GM13976 (cell line): ENCODE measurements around the gene DPH7.

Experiments used
- DNase-seq: peaks from one replicate; pipeline ENCODE4 v3.0.0; 2012; ENCODE audit warnings: low spot score
- in situ Hi-C: fragments of 300-500 bp; cut with MboI; formaldehyde crosslinking; loops from one replicate; pipeline ENCODE4 v1.12.0; 2022; ENCODE audit warnings: low sequenced_read_pairs, mixed read lengths, inconsistent platforms; ENCODE audit not compliant: unreplicated experiment
- TF ChIP-seq, protein P1 (sequence below): IDR thresholded peaks from 2 replicates; pipeline ENCODE4 v1.5.1; 2012; ENCODE audit warnings: borderline replicate concordance, mild to moderate bottlenecking; ENCODE audit not compliant: insufficient read depth; ENCODE audit errors: extremely low read depth, missing control alignments, control extremely low read depth

DPH7 gene

DNA sequence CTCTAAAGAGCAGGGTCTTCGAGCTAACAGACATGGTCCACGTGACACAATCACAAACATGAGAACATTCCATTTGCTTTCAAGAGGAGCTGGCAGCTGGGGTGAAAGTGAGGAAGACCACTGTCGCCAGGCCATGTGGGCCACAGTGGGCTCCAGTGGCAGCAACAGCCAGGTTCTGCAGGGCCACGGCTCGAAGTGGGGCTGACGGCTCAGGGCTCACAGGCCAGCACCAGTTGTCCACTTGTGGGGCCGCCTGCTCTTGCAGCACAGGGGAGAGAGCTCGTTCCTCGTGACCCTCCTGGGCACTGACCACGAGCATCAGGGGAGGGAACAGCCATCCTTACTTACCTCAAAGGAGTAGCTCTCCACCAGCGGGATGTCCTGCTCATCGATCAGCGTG, 9.6 kb upstream of the DPH7 start:
- in situ Hi-C loops = no loop called here
- no peak for DNase-seq
- TF ChIP-seq, protein P1, sequence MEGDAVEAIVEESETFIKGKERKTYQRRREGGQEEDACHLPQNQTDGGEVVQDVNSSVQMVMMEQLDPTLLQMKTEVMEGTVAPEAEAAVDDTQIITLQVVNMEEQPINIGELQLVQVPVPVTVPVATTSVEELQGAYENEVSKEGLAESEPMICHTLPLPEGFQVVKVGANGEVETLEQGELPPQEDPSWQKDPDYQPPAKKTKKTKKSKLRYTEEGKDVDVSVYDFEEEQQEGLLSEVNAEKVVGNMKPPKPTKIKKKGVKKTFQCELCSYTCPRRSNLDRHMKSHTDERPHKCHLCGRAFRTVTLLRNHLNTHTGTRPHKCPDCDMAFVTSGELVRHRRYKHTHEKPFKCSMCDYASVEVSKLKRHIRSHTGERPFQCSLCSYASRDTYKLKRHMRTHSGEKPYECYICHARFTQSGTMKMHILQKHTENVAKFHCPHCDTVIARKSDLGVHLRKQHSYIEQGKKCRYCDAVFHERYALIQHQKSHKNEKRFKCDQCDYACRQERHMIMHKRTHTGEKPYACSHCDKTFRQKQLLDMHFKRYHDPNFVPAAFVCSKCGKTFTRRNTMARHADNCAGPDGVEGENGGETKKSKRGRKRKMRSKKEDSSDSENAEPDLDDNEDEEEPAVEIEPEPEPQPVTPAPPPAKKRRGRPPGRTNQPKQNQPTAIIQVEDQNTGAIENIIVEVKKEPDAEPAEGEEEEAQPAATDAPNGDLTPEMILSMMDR = no peak

DNA sequence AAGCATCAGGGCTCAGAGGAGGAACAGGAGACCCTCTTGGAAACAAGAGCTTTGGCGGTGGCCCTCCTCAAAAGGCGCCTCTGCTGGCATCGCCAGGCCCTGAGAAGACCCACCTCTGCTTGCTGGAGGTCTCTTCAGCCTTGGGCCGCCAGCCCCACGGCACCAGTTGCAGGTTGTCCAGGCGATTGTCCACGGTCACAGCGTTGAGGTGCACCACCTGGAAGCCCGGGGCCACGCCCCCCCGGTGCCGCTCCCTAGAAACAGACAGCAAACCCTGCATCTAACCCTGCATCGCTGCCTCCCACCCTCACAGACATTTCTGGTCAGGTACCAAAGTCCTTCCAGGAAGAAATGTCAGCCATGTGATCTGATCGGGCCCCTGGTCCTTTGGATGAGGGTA, 8.1 kb upstream of the DPH7 start:
- TF ChIP-seq, protein P1 = no peak
- in situ Hi-C loops = no loop called here
- no peak for DNase-seq

DNA sequence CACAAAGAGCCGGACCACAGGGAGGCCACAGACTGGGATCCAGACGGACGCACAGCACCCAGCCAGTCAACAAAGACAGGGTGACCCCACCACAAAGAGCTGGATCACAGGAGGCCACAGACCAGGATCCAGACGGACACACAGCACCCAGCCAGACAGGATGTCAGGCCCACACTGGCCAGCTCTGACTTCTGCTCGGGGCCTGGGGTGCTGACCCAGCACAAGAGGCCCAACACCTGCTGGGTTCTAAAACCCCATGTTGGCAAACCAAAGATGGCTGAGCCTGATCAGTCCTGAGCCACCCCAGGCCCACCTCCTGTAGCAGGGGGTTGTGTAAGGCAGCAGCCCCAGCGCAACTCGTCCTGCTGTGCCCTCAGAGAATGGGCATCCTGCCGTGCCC, 5.2 kb upstream of the DPH7 start:
- in situ Hi-C loops = no loop called here
- DNase-seq = no peak
- TF ChIP-seq, protein P1 = no peak

DNA sequence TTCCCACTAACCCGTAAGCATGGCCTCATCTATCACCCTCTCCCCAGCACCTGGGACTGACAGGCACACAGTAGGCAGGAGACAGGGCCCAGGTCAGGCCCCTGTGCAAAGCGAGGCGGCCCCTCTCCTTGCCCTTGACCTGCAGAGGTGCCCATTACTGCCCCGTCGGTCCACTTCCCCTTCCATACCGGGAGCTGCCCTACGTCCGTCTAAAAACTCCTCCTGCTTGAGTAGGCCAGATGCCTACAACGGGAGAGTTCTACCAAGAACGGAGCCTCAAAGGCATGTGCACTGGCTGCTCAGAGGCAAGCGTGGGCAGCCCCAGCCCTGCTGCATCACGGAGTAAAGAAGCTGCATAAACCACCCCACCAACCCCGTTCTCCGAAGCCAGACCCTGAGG, 4.6 kb upstream of the DPH7 start:
- no peak for DNase-seq
- in situ Hi-C loops = no loop called here
- TF ChIP-seq, protein P1 = no peak

DNA sequence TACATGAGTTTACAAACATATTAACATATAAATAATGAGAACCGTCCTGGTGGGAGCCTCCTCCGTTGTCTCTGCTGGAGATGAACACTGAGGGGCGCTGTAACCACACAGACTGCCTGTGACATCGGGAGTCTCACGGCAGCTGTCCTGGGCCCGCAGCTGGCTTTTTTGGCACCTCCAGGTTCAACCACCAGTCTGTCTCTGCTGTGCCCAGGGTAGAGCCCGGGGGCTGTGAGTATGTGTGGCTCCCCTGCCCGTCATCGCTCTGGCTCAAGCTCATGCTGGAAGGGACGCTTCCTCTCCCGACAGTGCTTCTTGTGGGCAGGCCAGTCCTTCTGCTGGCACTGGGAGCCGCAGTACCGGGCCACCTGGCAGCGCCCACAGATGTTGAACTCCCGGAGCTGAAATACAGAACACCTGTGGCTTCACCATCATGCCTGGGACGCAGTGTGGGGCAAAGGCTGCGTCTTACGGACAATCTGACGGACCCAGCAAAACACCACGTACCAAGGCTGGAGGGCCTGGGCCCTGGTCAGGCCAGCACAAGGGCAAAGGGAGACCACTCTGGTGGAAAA, 3.6 kb upstream of the DPH7 start:
- no peak for DNase-seq
- in situ Hi-C loops = no loop called here

DNA sequence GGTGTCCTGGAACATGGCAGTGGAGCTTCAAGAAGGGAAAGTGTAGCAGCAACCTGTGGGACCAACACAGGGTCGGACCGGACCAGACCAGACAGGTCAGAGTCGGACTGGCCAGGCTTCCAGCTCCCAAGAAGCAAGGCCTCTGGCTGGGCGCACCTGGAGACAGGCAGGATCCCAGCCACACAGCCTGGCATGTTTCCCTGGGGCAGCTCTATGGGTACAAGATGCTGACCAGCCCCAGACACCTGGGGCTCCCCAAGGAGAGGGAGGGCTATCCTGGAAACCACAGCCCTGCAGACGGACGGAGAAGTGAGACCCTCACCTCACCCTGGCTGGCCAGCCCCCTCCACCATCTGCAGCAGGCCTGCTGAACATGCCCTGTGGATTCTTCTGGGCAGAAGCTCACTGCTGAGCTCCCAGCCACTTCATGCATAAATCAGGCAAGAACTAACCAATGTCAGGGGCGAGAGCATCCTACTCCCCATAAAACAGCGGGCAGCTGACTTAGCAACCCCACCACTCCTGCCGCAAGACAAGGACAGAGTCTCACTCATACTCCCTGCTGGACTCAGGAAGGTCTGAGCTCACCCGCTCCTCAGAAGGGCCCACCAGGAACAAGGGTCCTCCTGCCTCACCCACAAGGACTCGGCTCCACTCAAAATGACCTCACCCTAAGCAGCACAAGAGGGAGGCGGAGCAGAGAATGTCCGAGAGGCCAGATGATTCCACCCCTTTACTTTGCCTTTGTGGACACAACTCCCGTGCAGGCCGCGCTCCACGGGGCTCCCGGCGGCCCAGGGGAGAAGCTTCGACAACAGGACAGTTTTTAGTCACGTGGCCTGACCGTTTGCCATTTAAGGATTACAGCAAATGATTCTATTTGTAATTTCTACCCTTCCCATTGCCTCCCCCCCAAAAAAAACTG, 2.9 kb upstream of the DPH7 start:
- in situ Hi-C loops = no loop called here

More for the DNA sequence above, 3.6 kb upstream of the DPH7 start:
- TF ChIP-seq, protein P1 = no peak

More for the DNA sequence above, 2.9 kb upstream of the DPH7 start:
- no peak for DNase-seq
- TF ChIP-seq, protein P1 = no peak
